Mucosa of rectum (tissue), 2 donors: ENCODE results near the gene PGLYRP3.
A peak's percentile ranks its signal among the peaks of the same experiment; 100 is the strongest.

Experiments
- H3K27ac ChIP-seq, 2 donors: one replicate each; pipeline ENCODE4 v1.7.0; 2013; ENCODE audit warnings: inconsistent platforms in 2 of 2, low read depth in 2 of 2, low read length in 2 of 2
- H3K27me3 ChIP-seq, 2 donors: one replicate each; pipeline ENCODE4 v1.7.0; 2013; ENCODE audit warnings: low read length in 2 of 2; ENCODE audit not compliant: control insufficient read depth in 2 of 2, insufficient read depth in 2 of 2
- H3K36me3 ChIP-seq, 2 donors: one replicate each; pipeline ENCODE4 v1.7.0; 2013; ENCODE audit warnings: low read length in 2 of 2; ENCODE audit not compliant: control insufficient read depth in 2 of 2, insufficient read depth in 2 of 2
- H3K4me1 ChIP-seq, 2 donors: one replicate each; pipeline ENCODE4 v1.7.0; 2013; ENCODE audit warnings: low read length in 2 of 2, mild to moderate bottlenecking in 1 of 2; ENCODE audit not compliant: control insufficient read depth in 2 of 2, insufficient read depth in 2 of 2
- H3K4me3 ChIP-seq, 2 donors: one replicate each; pipeline ENCODE4 v1.7.0; 2013; ENCODE audit warnings: low read length in 2 of 2
- H3K9ac ChIP-seq, 2 donors: one replicate each; pipeline ENCODE4 v1.7.0; 2013; ENCODE audit warnings: low read length in 2 of 2, low read depth in 1 of 2, mild to moderate bottlenecking in 1 of 2
- H3K9me3 ChIP-seq, 2 donors: one replicate each; pipeline ENCODE4 v1.7.0; 2013; ENCODE audit warnings: low read length in 2 of 2; ENCODE audit not compliant: control insufficient read depth in 2 of 2
- donor health status: healthy.
- donor health status: Normal muscosa, but diverticular disease.

Gene PGLYRP3

GRCh38 chr1:153292740-153293479 lies 19.8 kb downstream of the PGLYRP3 start:
- Histone ChIP-seq H3K4me1 (no peaks in the 10 kb centered on the region), H3K9ac (no peak overlapping the region), H3K4me3 (no peak overlapping the region), H3K36me3 (no peaks in the 10 kb centered on the region), H3K27ac (no peak overlapping the region), H3K27me3 (peaks cover 0 to 2% of the 10 kb centered on the region in 2 donors), H3K9me3 (no peaks in the 10 kb centered on the region)

- no peaks in the 10 kb centered on the region for H3K9me3 ChIP-seq
- no peak overlapping the region for H3K4me3 ChIP-seq
- no peak overlapping the region for H3K27ac ChIP-seq
- no peak overlapping the region for H3K9ac ChIP-seq
- H3K27me3 ChIP-seq, result peaks cover 0 to 2% of the 10 kb centered on the region in 2 donors
- no peaks in the 10 kb centered on the region for H3K4me1 ChIP-seq
- no peaks in the 10 kb centered on the region for H3K36me3 ChIP-seq
Measured at GRCh38 chr1:153292185-153292584, 20.6 kb downstream of the PGLYRP3 start.

GRCh38 chr1:153291514-153291913 lies 21.2 kb downstream of the PGLYRP3 start:
- Histone ChIP-seq H3K36me3 (no peaks in the 10 kb centered on the region), H3K9me3 (no peaks in the 10 kb centered on the region), H3K27me3 (peaks cover 0 to 2% of the 10 kb centered on the region in 2 donors), H3K27ac (no peak overlapping the region), H3K4me3 (no peak overlapping the region), H3K4me1 (no peaks in the 10 kb centered on the region), H3K9ac (no peak overlapping the region)

GRCh38 chr1:153288634-153289275 lies 24.0 kb downstream of the PGLYRP3 start:
- H3K9me3 ChIP-seq, result no peaks in the 10 kb centered on the region
- H3K27me3 ChIP-seq, result peaks cover 0 to 2% of the 10 kb centered on the region in 2 donors
- H3K9ac ChIP-seq, result no peak overlapping the region
- H3K4me1 ChIP-seq, result no peaks in the 10 kb centered on the region
- no peaks in the 10 kb centered on the region for H3K36me3 ChIP-seq
- no peak overlapping the region for H3K27ac ChIP-seq
- no peak overlapping the region for H3K4me3 ChIP-seq

DNA sequence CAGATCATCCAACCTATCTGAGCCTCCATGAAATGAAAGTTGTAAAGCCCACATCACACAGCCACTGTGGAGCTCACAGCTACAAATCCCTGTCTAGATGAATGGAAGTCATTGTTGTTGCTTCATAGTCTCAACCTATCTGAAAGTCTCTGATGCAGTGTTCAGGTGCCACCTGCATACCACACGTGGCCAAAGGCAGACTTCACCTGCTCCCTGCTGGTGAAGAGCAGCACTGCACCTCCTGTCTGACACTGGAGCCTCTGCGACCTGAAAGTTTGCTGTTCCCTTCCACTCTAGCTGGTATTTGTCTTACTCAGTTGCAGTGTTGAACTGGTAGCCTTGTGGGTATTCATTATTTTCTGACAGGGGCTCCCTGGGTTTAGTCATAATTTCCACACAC lies 34.9 kb downstream of the PGLYRP3 start:
- no peaks in the 10 kb centered on the region for H3K9me3 ChIP-seq
- no peak overlapping the region for H3K27ac ChIP-seq
- no peaks in the 10 kb centered on the region for H3K36me3 ChIP-seq
- no peak overlapping the region for H3K9ac ChIP-seq
- H3K27me3 ChIP-seq, result no peaks in the 10 kb centered on the region
- H3K4me1 ChIP-seq, result no peaks in the 10 kb centered on the region
- H3K4me3 ChIP-seq, result no peak overlapping the region

DNA sequence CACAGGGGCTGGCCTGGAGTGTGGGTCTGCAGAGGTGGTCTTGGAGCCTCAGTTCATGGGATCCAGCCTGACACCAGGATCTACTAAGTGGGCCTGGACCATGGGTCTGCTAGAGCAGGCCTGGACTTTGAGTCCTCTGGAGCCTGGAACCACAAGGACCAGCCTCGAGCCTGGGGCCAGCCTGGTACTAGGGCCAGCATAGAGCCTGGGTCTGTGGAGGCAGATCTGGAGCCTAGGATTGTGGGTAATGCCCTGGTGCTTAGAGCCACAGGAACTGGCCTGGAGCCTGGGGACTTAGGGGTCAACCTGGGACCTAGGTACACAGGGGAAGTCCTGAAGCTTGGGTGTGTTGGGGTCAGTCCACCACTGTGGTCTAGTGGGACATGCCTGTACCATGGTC lies 40.6 kb downstream of the PGLYRP3 start:
- Histone ChIP-seq H3K27ac (no peak overlapping the region), H3K36me3 (no peaks in the 10 kb centered on the region), H3K9me3 (no peaks in the 10 kb centered on the region), H3K9ac (no peak overlapping the region), H3K4me1 (no peaks in the 10 kb centered on the region), H3K4me3 (no peak overlapping the region), H3K27me3 (no peaks in the 10 kb centered on the region)

- no peak overlapping the region for H3K27ac ChIP-seq
- H3K9me3 ChIP-seq, result no peaks in the 10 kb centered on the region
- H3K9ac ChIP-seq, result no peak overlapping the region
- H3K27me3 ChIP-seq, result peaks cover 0 to 2% of the 10 kb centered on the region in 2 donors
- H3K36me3 ChIP-seq, result no peaks in the 10 kb centered on the region
- no peak overlapping the region for H3K4me3 ChIP-seq
- H3K4me1 ChIP-seq, result no peaks in the 10 kb centered on the region
Measured at GRCh38 chr1:153271711-153272110, 41.0 kb downstream of the PGLYRP3 start.

GRCh38 chr1:153265457-153265856 lies 47.3 kb downstream of the PGLYRP3 start:
- peaks cover 18 to 36% of the 10 kb centered on the region in 2 donors for H3K27me3 ChIP-seq
- H3K4me3 ChIP-seq, result no peak overlapping the region

DNA sequence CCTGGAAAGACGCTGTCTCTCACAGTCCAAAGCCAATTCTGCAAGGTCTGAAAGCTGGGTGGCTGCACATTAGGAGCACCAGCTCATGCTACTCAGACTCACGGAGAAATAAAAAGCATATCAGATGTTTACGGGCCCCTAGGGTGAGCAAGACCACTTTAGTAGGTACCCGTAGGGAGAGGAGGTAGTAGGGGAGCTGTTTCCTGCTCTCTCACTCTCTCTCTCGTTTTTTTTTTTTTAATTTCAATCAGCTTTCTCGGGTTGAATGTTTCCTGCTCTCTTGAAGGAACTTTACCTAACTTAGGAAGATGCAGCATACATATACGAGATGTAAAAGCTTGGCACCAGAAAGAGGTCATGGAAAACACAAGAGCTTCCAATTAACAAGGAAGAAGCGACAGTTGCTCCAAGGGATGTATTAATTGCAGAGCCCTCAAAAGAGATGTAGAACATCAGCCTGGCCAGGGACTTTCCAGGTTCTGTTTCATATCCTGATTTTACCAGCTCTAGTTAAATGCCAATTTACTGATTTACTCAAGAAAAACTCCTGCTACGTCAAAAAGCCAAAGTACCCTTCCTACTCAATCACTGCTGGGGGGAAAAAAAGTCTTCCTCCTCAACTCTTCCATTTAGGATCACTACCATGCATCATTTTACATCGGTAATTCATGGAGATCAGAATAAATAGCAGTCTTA lies 50.1 kb downstream of the PGLYRP3 start:
- no peak overlapping the region for H3K27ac ChIP-seq
- H3K36me3 ChIP-seq, result no peaks in the 10 kb centered on the region
- peak overlapping the region in 1 of 2 donors; percentile 45 for H3K4me3 ChIP-seq
- H3K9me3 ChIP-seq, result no peaks in the 10 kb centered on the region
- H3K27me3 ChIP-seq, result peaks cover 23 to 42% of the 10 kb centered on the region in 2 donors
- H3K9ac ChIP-seq, result no peak overlapping the region
- peaks cover 3 to 7% of the 10 kb centered on the region in 2 donors for H3K4me1 ChIP-seq

More at GRCh38 chr1:153265457-153265856, 47.3 kb downstream of the PGLYRP3 start:
- H3K4me1 ChIP-seq, result peaks cover 3 to 7% of the 10 kb centered on the region in 2 donors
- H3K36me3 ChIP-seq, result no peaks in the 10 kb centered on the region
- no peak overlapping the region for H3K9ac ChIP-seq
- H3K9me3 ChIP-seq, result no peaks in the 10 kb centered on the region
- H3K27ac ChIP-seq, result no peak overlapping the region

DNA sequence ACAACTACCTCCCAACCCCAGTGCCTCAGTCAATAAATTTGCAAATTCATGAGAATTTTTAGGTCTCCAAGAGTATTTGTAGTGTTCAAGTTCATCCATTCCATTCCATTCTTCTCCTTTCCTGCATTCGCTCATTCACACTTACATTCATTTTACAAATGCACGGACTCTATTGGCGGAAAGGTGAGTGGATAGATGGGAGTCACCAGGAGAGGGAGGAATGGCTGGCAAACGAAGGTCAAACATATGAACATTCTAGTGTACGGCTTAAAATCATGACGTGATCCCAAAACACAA lies 50.7 kb downstream of the PGLYRP3 start:
- Histone ChIP-seq H3K9me3 (no peaks in the 10 kb centered on the region), H3K4me3 (peak overlapping the region; percentile 45), H3K27ac (no peak overlapping the region), H3K36me3 (no peaks in the 10 kb centered on the region), H3K9ac (no peak overlapping the region), H3K4me1 (peaks cover 3 to 7% of the 10 kb centered on the region in 2 donors), H3K27me3 (peaks cover 23 to 42% of the 10 kb centered on the region in 2 donors)
